ENCODE measurements around the gene FBXO27. TPM values are rescaled to one million over a fixed set of nuclear protein-coding genes. Genes with fewer than 3 reads are reported as not detected.

Gene FBXO27, protein sequence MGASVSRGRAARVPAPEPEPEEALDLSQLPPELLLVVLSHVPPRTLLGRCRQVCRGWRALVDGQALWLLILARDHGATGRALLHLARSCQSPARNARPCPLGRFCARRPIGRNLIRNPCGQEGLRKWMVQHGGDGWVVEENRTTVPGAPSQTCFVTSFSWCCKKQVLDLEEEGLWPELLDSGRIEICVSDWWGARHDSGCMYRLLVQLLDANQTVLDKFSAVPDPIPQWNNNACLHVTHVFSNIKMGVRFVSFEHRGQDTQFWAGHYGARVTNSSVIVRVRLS
- 1 to 10 TPM; 3.8 to 4.0 TPM for total RNA-seq

DNA sequence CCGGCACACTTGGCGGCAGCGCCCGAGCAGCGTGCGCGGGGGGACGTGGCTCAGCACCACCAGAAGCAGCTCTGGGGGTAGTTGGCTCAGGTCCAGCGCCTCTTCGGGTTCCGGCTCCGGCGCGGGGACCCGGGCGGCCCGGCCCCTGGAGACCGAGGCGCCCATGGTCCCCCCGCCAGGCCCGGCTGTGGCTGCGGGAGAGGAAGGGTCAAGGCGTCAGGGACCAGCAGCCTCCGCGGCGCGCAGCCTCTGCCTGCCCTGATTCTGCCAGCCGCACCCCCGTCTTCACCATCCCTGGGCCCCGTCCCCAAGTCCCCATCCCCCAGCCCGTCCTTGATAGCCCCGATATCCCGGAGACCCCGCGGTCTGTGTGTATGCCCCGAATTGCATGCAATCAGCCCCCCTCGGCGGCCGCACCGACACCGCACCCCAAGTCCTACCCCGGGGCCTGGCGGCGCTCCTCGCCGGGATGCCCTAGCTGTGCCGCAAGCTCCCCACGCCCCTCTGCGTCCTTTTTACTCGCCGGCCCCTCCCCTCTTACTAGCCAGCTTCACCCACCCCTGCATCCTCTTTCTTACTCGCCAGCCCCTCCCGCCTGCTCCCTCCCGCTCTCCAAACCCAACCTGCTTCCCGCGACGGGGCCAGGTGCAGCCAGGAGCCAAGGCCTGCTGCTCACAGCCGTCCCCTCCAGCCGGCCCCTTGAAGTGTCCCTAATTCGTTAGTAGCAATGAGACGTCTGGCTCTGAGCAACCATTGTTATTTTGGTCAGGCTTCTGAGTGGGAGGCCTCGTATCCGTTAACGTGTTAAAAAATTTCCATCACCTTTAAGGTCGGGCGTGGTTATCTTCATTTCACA, at the start of gene FBXO27:
Gene FBXO27 (minus strand): TSS at position 487 of the 856 bp plus-strand sequence. CDS start 322 bp downstream, at position 165.

DNA sequence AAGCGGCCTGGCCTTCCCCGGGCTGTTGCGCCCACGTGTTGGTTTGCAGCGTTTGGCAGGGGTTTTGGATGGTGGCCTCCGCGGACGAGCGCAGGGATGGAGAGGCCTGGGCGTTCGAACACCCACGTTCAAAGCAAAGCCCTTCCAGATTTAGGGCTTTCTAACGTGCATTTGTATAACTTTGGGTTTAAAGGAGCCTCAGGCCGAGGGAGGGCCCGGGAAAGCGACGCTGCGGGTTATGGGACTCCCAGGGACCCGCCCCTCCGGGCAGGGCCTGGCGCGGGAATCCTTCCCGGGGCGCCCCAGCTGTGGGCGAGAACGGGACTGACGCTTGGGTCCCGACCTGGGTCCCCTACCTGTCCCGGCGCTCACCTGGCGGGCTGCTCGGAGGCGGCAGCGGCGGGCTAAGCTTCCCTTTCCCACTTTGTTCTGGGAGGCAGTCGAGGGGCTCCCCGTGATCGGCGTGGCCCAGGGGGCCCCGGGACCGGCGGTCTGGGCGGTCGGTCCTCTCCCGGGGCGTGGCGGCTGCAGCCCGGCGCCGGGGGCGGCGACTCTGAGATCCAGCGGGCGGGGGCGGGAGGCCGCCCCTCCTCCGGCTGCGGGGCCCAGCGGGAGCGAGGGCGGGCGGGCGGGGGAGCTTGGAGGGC, 57.0 kb downstream of the FBXO27 start, which contains the start of gene FBXO17:
Gene FBXO17 (minus strand): TSS at position 529 of the 647 bp plus-strand sequence. CDS start 25,423 bp downstream, outside the sequence.

Other genes with a start within 250 kb of the FBXO27 start
- gene LGALS7B, start 243.3 kb downstream of the FBXO27 start, total RNA-seq: not detected
- not detected for gene LGALS4, start 219.6 kb downstream of the FBXO27 start, total RNA-seq
- 10 to 100 TPM; 36.6 to 61.3 TPM for gene ECH1, start 200.8 kb downstream of the FBXO27 start, total RNA-seq
- 100 to 1,000 TPM; 191 to 265 TPM for gene HNRNPL, start 182.6 kb downstream of the FBXO27 start, total RNA-seq
- gene RINL, start 154.3 kb downstream of the FBXO27 start, total RNA-seq: 1 to 10 TPM; 3.4 to 6.0 TPM
- gene SIRT2, start 132.9 kb downstream of the FBXO27 start, total RNA-seq: 10 to 100 TPM; 65.6 to 98.4 TPM
- 10 to 100 TPM; 14.8 to 22.0 TPM for gene NFKBIB, start 132.6 kb downstream of the FBXO27 start, total RNA-seq
- gene CCER2, start 120.4 kb downstream of the FBXO27 start, total RNA-seq: not detected
- 10 to 100 TPM; 29.3 to 34.0 TPM for gene SARS2, start 101.8 kb downstream of the FBXO27 start, total RNA-seq
- gene MRPS12, start 101.6 kb downstream of the FBXO27 start, total RNA-seq: 10 to 100 TPM; 33.0 to 76.3 TPM
- gene FBXO17, start 56.8 kb downstream of the FBXO27 start, total RNA-seq: 10 to 100 TPM; 26.0 to 26.8 TPM
- gene ACP7, start 51.8 kb upstream of the FBXO27 start, total RNA-seq: 10 to 100 TPM in 1 of 2 donors, 1 to 10 TPM in 1; 2.1 to 14.3 TPM
- 10 to 100 TPM; 13.1 to 21.3 TPM for gene PAK4, start 93.2 kb upstream of the FBXO27 start, total RNA-seq
- 10 to 100 TPM in 1 of 2 donors, 1 to 10 TPM in 1; 1.3 to 12.4 TPM for gene NCCRP1, start 164.4 kb upstream of the FBXO27 start, total RNA-seq
- not detected for gene SYCN, start 171.7 kb upstream of the FBXO27 start, total RNA-seq
- not detected for gene IFNL3, start 212.5 kb upstream of the FBXO27 start, total RNA-seq
- gene IFNL4, start 216.3 kb upstream of the FBXO27 start, total RNA-seq: not detected
- gene IFNL2, start 235.8 kb upstream of the FBXO27 start, total RNA-seq: not detected

Measured in melanocyte of skin (primary cell).